ENCODE results near the gene GRIP2.

GRCh38 chr3:14537590-14538450 is 2.3 kb downstream of the GRIP2 start:
- TF ChIP-seq CTCF (IDR thresholded peaks at IDR 0.05) (no peak), POLR2A (IDR thresholded peaks at IDR 0.05) (no peak)

All from ovary (tissue), 3 donors.